NCI-H345 treated with DMSO at 0.1 percent for 48 hours (cell line): ENCODE results near the gene PTPN20.
A peak's percentile ranks its signal among the peaks of the same experiment; 100 is the strongest.
"Not testable (repeated sequence)": the region's sequence is repeated elsewhere in the genome, so short reads cannot be mapped to it uniquely, and the experiment has no call there.

Experiments used
- DNase-seq: peaks from one replicate; lab custom pipeline; 2025; ENCODE audit not compliant: unreplicated experiment; lab: John Stamatoyannopoulos, UW

The PTPN20 gene, protein sequence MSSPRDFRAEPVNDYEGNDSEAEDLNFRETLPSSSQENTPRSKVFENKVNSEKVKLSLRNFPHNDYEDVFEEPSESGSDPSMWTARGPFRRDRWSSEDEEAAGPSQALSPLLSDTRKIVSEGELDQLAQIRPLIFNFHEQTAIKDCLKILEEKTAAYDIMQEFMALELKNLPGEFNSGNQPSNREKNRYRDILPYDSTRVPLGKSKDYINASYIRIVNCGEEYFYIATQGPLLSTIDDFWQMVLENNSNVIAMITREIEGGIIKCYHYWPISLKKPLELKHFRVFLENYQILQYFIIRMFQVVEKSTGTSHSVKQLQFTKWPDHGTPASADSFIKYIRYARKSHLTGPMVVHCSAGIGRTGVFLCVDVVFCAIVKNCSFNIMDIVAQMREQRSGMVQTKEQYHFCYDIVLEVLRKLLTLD

DNA sequence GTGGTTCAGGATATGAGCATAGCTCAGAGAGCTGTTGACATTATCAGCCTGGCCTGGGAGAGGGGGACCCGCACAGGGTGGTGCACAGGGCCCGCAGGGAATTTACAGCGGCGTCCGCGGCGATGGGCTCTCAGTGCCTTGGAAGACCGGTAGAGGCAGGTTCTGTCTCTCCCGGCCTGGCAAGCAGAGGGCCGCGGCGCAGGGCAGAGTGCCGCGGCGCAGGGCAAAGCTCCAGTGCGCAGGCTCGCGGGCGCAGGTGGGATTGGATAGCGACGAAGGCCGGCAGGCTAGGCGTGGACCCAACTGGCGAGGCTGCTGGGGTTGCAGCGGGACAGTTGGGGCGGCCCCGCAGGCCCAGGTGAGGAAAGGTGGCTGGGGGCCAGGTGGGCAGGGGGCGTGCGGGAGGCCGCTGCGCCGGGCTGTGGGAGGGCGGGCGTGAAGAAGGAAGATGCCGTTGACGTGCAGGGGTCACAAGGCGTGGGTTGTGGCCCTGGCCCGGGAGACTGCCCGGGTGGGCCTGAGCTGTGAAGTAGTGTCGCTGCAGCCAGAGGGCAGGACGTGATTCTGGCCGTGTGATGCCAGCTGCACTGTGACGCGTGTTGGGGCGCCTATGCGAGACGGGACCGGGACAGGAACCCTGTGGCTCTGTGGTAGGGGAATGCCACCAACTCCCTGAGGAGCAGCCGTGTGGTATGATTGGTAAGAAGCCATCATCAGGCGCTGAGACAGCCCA is at the start of gene PTPN20:
PTPN20 (plus strand) TSS at position 285 of the 733 bp plus-strand sequence. CDS start 21,072 bp downstream, outside the sequence.
- not testable (repeated sequence) for DNase-seq

- DNase-seq = not testable (repeated sequence)
Measured at GRCh38 chr10:46869716-46870115, 41.5 kb upstream of the PTPN20 start.

DNA sequence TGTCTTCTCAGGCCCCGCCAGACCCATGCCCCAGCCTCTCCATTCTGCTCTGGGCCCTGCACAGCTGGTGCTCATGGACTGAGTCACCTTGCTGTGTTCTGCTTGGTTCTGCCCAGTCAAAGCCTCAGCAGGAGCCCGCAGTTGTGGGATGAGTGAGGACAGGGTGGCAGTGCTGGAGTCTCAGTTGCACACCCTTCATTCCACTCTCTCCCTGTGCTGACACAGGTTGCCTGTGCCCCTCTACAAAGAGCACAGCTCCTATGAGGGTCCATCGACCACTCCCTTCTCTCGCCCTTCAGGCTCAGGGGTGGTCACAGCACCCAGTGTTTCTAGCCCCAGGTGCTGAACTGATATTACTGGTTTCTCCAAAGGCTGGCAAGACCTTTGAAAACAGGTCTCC is 39.6 kb upstream of the PTPN20 start:
- not testable (repeated sequence) for DNase-seq

DNA sequence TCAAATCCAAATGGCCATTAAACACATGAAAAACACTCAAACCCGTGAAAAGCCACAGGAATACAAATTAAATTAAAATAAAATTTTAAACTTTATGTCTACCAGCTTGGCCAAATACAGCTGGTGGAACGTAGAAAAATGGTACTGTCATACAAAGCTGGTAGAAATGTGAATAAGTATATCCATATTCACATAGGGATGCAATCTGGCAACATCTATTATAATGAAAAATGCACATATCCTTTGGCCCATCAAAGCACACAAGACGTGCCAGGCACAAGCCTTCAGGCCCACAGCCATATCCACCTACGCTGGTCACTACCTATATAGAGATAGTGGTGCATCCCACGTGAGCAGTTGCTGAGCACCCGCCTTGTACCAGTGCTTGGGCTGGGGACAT is 35.9 kb upstream of the PTPN20 start:
- DNase-seq = not testable (repeated sequence)

GRCh38 chr10:46876773-46877172 is 34.5 kb upstream of the PTPN20 start:
- not testable (repeated sequence) for DNase-seq

- peak; percentile 14 for DNase-seq
Measured at GRCh38 chr10:46878761-46879160, 32.5 kb upstream of the PTPN20 start.

DNA sequence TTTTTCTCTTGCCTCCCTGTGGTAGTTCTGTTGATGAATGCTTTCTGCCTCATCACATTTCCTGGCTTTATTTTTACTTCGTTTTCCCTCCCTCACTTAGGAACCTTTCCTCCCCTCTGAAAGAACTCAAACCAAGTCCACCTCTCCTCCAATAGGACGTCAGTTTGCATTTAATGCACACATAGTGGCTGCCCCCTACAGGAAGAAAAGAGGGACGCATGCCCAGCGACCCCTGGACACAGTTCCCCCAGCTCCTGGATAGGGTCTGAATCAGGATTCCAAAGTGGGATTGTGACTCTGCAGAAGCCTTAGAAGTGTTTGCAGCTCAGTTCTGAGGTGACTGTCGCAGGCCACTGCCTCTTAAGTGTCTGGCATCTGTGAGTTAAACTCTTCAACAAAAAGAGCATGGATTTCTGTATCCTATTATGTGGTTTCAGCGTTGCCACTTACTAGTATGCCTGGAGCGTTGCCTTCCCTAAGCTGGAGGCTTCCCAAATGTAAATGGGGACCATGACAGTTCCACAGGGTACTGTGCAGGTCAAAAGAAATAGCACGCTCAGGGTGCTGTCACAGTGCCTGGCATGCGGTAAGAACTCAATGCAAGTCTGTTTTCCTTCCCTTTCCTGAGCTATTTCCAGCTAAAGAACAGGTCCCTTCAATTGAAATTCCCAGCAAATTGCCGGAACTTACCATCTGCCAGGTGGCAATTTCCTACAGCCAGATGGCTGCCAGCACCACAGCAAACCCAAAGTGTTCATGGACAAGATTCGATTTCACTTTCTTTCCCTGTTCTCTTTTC is 20.2 kb upstream of the PTPN20 start:
- not testable (repeated sequence) for DNase-seq

DNA sequence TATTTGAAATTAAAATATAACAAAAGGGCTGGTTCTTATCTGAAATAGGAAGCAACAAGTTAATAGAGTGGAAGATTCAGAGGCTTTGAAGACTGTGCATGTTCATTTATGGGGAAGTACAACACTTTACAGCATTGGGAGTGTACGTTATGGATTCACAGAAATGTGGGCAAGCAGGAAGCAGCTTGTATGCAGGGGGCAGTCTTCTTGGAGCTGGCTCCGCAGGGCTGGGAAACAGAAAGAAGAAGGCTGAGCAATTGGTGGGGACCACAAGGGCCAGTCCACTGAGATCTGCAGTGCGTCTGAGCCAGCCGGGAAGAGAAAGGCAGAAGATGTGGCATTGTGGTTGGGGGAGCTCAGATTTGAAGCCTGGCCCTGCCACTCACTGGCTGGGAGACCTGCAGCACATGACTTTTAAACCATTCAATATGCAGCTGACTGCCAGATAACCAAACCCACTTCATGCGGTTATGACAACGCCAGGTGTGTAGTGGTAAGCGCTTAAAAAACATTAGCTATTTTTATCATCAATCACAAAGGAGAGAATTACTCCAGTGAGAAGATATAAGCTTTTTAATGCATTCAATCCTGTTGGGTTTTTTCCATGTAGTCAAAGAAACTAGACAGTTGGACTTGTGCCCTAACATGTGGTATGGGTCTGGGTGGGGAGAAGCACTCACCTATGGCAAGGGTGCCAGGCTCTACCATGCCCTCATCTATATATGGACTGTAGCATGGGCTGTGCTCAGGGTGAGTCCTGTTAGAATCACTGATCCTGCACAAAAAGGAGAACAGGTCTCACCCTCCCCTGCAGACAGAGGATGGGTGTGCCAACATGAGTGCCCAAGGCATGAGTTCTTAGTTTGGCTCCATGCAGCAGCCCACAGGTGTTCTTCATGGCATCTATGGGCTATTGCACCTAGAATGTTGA is 14.2 kb upstream of the PTPN20 start:
- DNase-seq = not testable (repeated sequence)

DNA sequence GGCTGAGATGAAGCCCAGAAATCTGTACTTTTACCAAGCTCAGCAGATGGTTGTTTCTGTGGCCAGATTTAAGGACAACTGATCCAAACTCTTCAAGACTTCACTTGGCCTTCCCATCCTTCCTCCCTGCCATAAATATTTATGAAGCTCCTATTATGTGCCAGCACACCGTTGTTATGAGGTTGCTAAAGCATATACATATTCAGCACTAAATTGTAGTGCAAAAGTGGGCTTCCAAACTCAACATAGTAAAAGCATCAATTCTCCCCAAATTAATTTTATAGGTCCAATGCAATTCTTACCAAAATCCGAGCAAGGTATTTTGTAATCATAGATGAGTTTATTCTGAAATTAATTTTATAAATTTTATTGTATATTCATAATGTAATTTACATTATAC is 10.0 kb upstream of the PTPN20 start:
- DNase-seq = not testable (repeated sequence)

DNA sequence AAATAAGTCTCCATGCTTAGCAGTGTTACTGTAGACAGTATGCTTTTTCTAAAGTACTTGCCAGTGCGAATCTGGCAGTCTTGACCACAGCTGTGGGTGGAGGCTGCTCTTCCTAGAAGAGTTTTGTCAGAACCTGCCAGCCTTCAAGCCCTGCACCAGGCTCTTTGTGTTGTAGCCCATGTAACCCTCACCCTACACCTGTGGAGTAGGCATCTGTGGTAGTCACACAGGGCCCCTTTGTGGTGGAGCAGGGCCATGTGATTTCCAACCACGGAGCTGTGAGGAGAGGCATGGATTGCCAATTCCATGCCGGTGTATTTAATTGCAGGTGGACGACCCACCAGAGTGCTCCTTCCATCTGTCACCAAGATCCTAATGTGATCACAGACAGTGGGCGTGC is 7.4 kb upstream of the PTPN20 start:
- DNase-seq = not testable (repeated sequence)

- DNase-seq = not testable (repeated sequence)
Measured at GRCh38 chr10:46906359-46906758, 4.9 kb upstream of the PTPN20 start.

DNA sequence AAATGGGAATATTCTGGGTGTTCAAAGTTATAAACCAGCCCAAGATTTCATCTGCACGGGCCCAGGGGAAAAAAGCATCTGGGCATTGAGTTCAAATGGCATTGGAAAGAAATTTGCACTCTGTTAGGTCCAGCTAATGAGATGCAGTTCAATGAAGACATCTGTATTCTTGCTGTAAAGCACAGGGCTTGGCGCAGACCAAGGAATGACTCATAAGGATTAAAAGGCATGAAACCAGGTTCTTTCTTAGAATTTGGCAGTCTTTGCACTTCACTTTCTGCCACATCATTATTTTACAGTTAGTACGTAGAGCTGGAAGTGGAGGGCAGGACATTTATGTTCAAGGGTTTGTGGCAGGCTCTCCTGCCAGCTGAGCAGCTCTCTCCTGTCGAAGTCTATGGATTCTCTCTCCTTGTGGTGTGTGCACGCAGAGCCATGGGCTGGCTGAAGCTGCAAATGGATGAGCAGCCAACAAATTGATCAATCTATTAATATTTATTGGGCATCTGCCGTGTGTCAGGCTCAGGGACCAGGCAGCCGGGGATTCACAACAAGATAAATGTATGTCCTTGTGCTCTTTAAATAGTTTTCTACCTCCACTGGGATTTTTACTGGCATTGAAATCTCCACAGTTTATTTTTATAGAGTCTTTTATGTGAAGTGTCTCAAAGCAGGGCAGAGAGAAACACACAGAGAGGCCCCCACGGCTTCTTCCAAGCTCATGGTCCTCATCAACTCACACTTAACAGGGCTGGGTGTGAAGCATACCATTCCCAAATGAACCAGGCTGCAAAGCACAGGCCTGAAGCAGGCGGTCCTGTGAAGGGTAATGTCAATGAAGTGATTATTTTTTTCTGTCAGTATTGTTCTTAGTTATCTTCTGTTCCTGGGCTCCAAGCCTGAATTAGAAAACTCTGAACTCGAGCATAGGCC is 3.8 kb upstream of the PTPN20 start:
- not testable (repeated sequence) for DNase-seq

DNA sequence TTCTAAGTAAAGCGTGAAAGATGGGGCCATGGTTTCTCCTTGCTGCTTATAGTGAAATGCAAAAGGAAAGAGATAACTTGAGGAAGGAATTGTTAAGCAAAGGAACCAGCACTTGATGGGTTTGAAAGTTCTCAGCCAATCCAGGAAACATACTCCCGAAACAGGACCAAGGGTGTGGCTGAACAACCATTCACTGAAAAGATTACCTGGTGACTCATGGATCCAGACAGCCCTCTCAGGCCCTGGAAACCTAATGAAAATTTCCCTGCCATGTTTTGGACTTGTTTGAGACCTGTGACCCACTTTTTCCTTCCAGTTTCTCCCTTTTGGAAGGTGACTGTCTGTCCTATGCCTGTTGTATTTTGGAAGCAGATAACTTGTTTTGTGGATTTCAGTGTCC is 11.3 kb downstream of the PTPN20 start:
- not testable (repeated sequence) for DNase-seq

DNA sequence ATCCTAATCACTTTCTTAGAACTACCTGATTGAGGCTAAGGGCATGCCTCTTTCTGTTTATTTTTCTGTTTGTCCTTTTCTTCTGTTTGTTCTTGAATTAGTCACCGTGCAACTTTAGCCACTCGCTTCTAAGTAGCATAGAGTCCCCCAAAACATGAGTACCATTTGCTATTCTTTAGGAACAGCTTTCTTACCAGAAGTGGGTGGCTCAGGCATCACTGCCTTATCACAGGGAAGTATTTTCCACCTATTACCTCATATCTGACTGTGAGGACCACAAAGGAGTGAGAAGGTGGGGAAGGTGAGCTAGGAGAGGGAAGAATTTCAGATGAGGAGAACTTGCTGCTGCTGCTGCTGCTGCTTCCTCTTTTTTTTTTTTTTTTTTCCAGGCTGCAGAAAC is 13.9 kb downstream of the PTPN20 start:
- not testable (repeated sequence) for DNase-seq

DNA sequence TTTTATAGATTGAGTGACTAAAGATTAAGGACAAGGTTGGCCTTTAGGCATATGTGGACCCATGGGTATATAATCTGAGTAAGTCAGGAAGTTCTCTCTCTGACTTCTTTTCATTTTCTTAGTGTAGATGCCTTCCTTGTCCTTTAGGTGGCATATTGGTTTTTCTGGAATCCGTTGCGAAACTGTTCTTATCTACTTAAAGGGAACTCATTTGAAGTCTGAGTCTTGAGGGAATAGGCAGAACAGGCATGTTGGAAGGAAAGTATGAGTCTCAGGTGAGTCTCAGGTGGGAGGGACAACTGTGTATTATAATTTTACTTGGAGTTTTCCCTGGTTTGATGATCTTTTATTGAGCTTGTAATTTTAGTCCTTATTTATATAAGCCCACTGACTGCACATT is 14.6 kb downstream of the PTPN20 start:
- DNase-seq = not testable (repeated sequence)

DNA sequence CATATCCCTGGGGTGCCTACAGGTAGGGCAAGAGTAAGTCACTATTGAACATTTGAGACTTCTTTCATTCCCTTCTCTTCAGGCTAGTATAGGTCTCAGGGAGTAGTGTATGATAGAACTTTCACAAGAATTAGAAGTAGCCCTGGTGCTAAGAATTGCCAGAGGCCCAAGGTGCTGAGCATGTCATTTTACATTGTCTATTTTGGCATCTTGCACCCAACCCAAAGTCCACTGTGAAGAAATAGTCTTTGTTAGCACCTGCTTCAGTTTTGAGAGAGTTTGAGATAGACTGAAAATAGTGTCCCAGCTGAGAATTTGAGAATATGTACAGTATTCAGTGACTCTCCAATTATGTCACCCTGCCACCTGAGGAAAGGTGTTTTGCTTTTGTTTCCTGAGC is 17.6 kb downstream of the PTPN20 start:
- DNase-seq = not testable (repeated sequence)

- not testable (repeated sequence) for DNase-seq
Measured at GRCh38 chr10:46932383-46932782, 21.2 kb downstream of the PTPN20 start.

- DNase-seq = not testable (repeated sequence)
Measured at GRCh38 chr10:46941091-46941490, 29.9 kb downstream of the PTPN20 start.
